GM13976 (cell line): ENCODE data around the gene KCNN4.
"Not testable (repeated sequence)": the region's sequence is repeated elsewhere in the genome, so short reads cannot be mapped to it uniquely, and the experiment has no call there.

ENCODE experiments used
- DNase-seq: peaks from one replicate; pipeline ENCODE4 v3.0.0; 2012; ENCODE audit warnings: low spot score
- in situ Hi-C: fragments of 300-500 bp; cut with MboI; formaldehyde crosslinking; loops from one replicate; pipeline ENCODE4 v1.12.0; 2022; ENCODE audit warnings: low sequenced_read_pairs, mixed read lengths, inconsistent platforms; ENCODE audit not compliant: unreplicated experiment
- TF ChIP-seq, protein P1 (sequence below): IDR thresholded peaks from 2 replicates; pipeline ENCODE4 v1.5.1; 2012; ENCODE audit warnings: borderline replicate concordance, mild to moderate bottlenecking; ENCODE audit not compliant: insufficient read depth; ENCODE audit errors: extremely low read depth, missing control alignments, control extremely low read depth

The KCNN4 gene

DNA sequence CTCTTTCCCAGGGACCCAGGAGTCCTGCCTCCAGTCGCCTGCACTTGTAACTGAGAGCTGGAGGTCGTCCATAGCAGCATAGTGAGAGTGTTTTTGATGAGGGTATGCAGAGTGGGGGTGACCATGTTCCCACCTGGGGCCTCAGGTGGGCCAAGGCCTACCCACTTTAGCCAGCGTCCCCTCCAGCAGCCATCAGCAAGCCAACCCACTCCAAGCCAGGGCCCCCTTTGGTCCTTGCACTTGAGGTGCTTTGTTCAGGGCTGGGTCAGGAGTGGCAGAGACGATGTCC is 14.1 kb downstream of the KCNN4 start:
- no peak for DNase-seq
- in situ Hi-C loops: no loop called here

DNA sequence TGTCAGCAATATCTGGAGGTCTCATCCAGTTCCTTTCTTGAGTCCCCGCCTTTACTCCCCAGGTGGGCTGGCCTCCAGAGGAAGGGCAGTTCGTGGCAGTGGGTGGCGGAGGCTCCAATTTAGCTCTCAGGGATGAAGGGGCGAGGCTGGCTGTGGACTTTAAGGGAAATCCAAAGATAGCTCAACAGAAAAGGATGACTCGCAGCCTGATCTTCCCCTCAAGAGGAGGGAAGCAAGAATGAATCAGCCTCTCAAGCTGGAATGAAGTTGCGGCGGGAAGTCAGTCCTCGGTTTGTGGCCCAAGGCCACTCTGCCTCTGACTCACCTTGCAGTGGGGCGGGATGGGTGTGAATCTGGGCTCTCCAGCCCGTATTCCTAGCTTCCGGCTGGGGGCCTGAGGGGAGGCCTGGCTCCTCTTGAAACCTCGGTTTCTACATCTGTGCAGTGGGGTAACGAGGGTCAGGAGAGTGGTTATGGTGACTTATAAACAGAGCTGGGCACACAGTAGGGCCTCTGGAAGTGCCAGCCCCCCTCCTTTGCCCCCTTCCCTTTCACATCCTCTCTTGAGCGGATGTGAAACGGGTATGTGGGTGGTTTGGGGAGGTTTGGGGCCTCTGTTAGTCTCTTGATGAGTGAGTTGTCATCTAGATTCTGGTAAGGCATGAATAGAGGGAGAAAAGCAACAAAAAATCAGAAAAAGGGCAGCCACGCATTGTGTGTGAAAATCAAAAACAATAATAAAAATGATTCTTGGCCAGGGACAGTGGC is 15.5 kb downstream of the KCNN4 start:
- in situ Hi-C loops: no loop called here
- TF ChIP-seq, protein P1, sequence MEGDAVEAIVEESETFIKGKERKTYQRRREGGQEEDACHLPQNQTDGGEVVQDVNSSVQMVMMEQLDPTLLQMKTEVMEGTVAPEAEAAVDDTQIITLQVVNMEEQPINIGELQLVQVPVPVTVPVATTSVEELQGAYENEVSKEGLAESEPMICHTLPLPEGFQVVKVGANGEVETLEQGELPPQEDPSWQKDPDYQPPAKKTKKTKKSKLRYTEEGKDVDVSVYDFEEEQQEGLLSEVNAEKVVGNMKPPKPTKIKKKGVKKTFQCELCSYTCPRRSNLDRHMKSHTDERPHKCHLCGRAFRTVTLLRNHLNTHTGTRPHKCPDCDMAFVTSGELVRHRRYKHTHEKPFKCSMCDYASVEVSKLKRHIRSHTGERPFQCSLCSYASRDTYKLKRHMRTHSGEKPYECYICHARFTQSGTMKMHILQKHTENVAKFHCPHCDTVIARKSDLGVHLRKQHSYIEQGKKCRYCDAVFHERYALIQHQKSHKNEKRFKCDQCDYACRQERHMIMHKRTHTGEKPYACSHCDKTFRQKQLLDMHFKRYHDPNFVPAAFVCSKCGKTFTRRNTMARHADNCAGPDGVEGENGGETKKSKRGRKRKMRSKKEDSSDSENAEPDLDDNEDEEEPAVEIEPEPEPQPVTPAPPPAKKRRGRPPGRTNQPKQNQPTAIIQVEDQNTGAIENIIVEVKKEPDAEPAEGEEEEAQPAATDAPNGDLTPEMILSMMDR: no peak
- peak; percentile 72 for DNase-seq

More for the DNA sequence above, 14.1 kb downstream of the KCNN4 start:
- TF ChIP-seq, protein P1: no peak

DNA sequence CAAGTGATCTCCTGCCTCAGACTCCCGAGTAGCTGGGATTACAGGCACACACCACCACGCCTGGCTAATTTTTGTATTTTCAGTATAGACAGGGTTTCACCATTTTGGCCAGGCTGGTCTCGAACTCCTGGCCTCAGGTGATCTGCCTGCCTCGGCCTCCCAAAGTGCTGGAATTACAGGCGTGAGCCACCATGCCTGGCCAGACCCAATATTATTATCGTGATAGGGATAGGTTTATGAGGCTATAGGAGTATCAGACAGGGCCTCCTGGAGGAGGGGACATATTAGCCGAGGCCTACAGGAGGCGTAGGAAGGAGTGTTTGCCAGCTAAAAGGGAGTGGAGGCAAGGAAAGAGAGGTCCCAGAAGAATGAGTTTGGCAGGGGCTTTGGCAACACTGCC is 16.1 kb downstream of the KCNN4 start:
- DNase-seq, in situ Hi-C loops: not testable (repeated sequence)

DNA sequence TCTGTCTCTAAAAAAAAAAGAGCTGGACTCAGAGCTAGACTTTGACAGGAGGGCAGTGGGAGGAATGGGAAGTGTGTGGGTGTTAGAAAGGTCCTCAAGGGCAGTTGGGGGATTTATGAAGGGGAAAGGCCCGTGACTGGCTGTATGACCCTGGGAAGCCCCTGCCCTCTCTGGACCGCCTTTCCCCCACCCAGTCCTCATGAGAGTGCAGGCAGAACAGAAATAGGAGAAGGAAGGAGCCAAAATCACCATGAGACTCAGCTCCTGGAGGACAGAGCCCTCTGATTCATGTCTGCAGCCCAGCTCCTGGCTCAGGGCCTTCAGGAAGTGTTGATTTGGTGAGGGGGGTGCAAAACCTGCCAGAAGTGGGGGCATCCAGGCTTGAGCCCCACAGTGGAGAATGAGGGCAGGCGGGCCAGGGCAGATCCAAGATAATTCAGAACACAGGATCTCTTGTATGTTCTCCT is 17.3 kb downstream of the KCNN4 start:
- no peak for DNase-seq
- in situ Hi-C loops: no loop called here
- TF ChIP-seq, protein P1: no peak

DNA sequence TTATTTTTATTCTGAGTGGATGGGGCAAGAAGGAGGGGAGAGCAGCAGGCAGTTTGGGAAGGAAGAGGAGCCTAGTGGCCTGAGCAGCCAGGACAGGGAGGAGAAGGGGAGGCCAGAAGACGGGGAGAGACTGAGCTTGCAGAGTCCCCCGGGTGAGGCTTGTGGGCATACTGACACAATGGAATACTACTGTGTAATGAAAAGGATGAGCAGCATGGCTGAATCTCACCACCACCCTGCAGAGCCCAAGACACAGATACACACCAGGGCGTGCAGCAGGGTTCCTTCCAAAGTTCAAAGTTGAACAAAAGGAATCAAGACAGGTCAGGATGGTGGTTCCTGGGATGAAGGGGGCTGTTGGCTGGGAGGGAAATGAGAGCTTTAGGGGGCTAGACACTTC is 18.0 kb downstream of the KCNN4 start:
- no peak for DNase-seq
- in situ Hi-C loops: no loop called here
- TF ChIP-seq, protein P1: no peak

DNA sequence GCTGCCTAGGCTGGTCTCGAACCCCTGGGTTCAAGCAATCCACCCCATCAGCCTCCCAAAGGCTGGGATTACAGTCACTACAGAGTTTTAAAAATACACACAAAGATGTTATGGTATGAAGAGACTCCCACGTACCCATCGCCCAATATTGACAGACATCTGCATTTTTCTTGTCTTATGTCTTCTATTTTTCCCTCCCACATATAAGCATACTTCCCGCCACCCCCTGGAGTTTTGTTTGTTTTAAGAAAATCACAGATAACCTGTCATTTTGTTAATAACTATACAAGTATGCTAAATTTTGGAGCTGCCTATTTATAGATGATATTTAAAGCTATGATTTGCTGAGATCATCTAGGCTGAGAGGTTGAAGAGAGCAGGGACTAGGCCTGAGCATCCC is 19.8 kb downstream of the KCNN4 start:
- TF ChIP-seq, protein P1: no peak
- in situ Hi-C loops: no loop called here
- DNase-seq: no peak

DNA sequence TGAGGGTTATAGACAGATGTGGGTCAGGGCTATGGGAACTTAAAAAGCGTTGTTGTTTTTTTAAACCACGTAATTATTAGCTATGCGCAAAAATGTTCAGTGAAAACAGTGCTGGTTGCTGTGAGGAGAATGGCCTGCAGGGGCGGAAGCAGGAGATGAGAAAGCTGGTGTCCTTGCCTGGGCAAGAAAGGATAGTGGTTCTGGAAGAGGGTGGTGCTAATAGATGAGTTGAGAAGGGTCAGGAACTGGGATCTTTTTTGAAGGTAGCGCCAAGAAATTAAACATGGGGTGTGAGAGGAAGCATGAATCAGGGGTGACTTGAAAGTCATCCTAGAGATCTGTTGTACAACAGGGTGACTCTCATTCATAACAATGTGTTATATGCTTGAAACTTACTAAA is 21.3 kb downstream of the KCNN4 start:
- no peak for DNase-seq
- TF ChIP-seq, protein P1: no peak
- in situ Hi-C loops: no loop called here
